Endothelial cell of umbilical vein (primary cell): ENCODE measurements around the gene MYO1H. TPM values are rescaled to one million over a fixed set of nuclear protein-coding genes. Genes with fewer than 3 reads are reported as not detected.

Source experiments
- BruUV-seq: library from RNA; stranded (reverse); fragments of 400-500 nt; replicated peaks from 2 replicates; lab custom pipeline; 2021; lab: Mats Ljungman, UMichigan
- CTCF ChIA-PET: fragments of 300-600, 350-600 bp; sonication (Branson Sonifier 250); formaldehyde crosslinking; loops from one replicate; lab custom pipeline; 2021; ENCODE audit warnings: antibody characterized with exemption, inconsistent platforms; lab: Charles Lee
- POLR2A ChIA-PET: fragments of 300-600, 350-600 bp; sonication (Branson Sonifier 250); formaldehyde crosslinking; loops from one replicate; lab custom pipeline; 2021; ENCODE audit warnings: antibody characterized with exemption, inconsistent platforms; lab: Charles Lee
- DNase-seq: peaks from one replicate; pipeline ENCODE4 v3.0.0-alpha.2; 2011; ENCODE audit warnings: low read depth, low spot score
- FAIRE-seq: peaks from 2 replicates; lab custom pipeline; 2011; peaks lifted over from hg19 to GRCh38; lab: Jason Lieb, UNC
- H2AFZ ChIP-seq: 2 replicates; pipeline ENCODE4 v1.6.0; 2012; ENCODE audit warnings: low read depth, low read length, control low read depth, inconsistent platforms
- H3K27ac ChIP-seq: 2 replicates; pipeline ENCODE4 v1.5.1; 2011; ENCODE audit warnings: low read depth, mild to moderate bottlenecking, control low read depth, low read length, moderate library complexity; ENCODE audit not compliant: insufficient read depth
- H3K27me3 ChIP-seq, 2 experiments: 2 replicates each; pipeline versions ENCODE4 v1.6.0 to v1.6.1; 2011; ENCODE audit warnings: low read length in 2 of 2, mixed read lengths in 1 of 2; ENCODE audit not compliant: control insufficient read depth in 2 of 2, insufficient read depth in 2 of 2
- H3K36me3 ChIP-seq, 2 experiments: 2 replicates in 1 of 2; 3 replicates in 1 of 2; pipeline ENCODE4 v1.5.1; 2011; ENCODE audit warnings: low read length in 2 of 2, mild to moderate bottlenecking in 1 of 2, moderate library complexity in 1 of 2; ENCODE audit not compliant: control insufficient read depth in 2 of 2, insufficient read depth in 2 of 2; ENCODE audit errors: extremely low read depth in 1 of 2
- H3K4me1 ChIP-seq: 3 replicates; pipeline ENCODE4 v1.5.1; 2011; ENCODE audit warnings: mild to moderate bottlenecking, low read length; ENCODE audit not compliant: control insufficient read depth, insufficient read depth; ENCODE audit errors: extremely low read depth
- H3K4me2 ChIP-seq: 2 replicates; pipeline ENCODE4 v1.6.1; 2011; ENCODE audit warnings: low read length, control low read depth, mixed read lengths; ENCODE audit not compliant: insufficient read depth
- H3K4me3 ChIP-seq, 3 experiments: fragments of 200-600 bp in 1 of 3; sonication (generic), shearing (Covaris generic) in 1 of 3; replicated peaks in 1 of 3; 2 replicates each; pipeline ENCODE4 v1.5.1; 2011 to 2016; ENCODE audit warnings: control low read depth in 3 of 3, low read length in 3 of 3, mild to moderate bottlenecking in 2 of 3, inconsistent platforms in 1 of 3, low read depth in 1 of 3, moderate library complexity in 1 of 3; ENCODE audit not compliant: insufficient read depth in 1 of 3
- H3K79me2 ChIP-seq: 2 replicates; pipeline ENCODE4 v1.6.0; 2012; ENCODE audit warnings: low read length, inconsistent platforms; ENCODE audit not compliant: control insufficient read depth, insufficient read depth
- H3K9ac ChIP-seq: replicated peaks from 2 replicates; pipeline ENCODE3; 2011; ENCODE audit warnings: low read length, control low read depth; ENCODE audit not compliant: insufficient read depth; ENCODE audit errors: extremely low read depth
- H3K9me1 ChIP-seq: replicated peaks from 3 replicates; pipeline ENCODE4 v1.6.0; 2011; ENCODE audit warnings: mild to moderate bottlenecking, low read length; ENCODE audit not compliant: control insufficient read depth, insufficient read depth; ENCODE audit errors: extremely low read depth
- H3K9me3 ChIP-seq: replicated peaks from 2 replicates; pipeline ENCODE4 v1.5.1; 2012; ENCODE audit warnings: low read length, inconsistent platforms; ENCODE audit not compliant: control insufficient read depth, insufficient read depth
- H4K20me1 ChIP-seq: replicated peaks from 2 replicates; pipeline ENCODE3; 2011; ENCODE audit warnings: mild to moderate bottlenecking, low read length; ENCODE audit not compliant: control insufficient read depth, insufficient read depth; ENCODE audit errors: extremely low read depth
- CTCF ChIP-seq, 2 donors: IDR thresholded peaks; 1 replicate in 1 of 2; 2 replicates in 1 of 2; pipeline ENCODE4 v1.5.1; 2011; ENCODE audit warnings: low read length in 2 of 2, mild to moderate bottlenecking in 2 of 2, moderate library complexity in 2 of 2, control low read depth in 1 of 2, inconsistent platforms in 1 of 2, low read depth in 1 of 2; ENCODE audit not compliant: insufficient read depth in 1 of 2; ENCODE audit errors: extremely low read depth in 1 of 2
- EZH2 ChIP-seq: IDR thresholded peaks from 2 replicates; pipeline ENCODE4 v1.6.1; 2012; ENCODE audit warnings: borderline replicate concordance, low read depth, mild to moderate bottlenecking, moderate library complexity, low read length, inconsistent platforms; ENCODE audit not compliant: severe bottlenecking
- FOS ChIP-seq: IDR thresholded peaks from 2 replicates; pipeline ENCODE4 v1.6.1; 2011; ENCODE audit warnings: mild to moderate bottlenecking, low read length, moderate library complexity, borderline replicate concordance; ENCODE audit not compliant: insufficient read depth
- GATA2 ChIP-seq: IDR thresholded peaks from 2 replicates; pipeline ENCODE4 v1.7.0; 2011; ENCODE audit warnings: low read depth, mild to moderate bottlenecking, moderate library complexity, mixed read lengths, low read length; ENCODE audit not compliant: insufficient read length, insufficient read depth
- JUN ChIP-seq: IDR thresholded peaks from 2 replicates; pipeline ENCODE4 v1.6.1; 2011; ENCODE audit warnings: borderline replicate concordance, low read depth; ENCODE audit not compliant: insufficient read length, insufficient read depth
- MAX ChIP-seq: IDR thresholded peaks from 2 replicates; pipeline ENCODE4 v1.6.1; 2011; ENCODE audit not compliant: insufficient read depth, insufficient read length
- MYC ChIP-seq: IDR thresholded peaks from one replicate; pipeline ENCODE4 v1.6.1; 2011; ENCODE audit warnings: mild to moderate bottlenecking, low read depth, low read length
- POLR2A ChIP-seq: IDR thresholded peaks from 2 replicates; pipeline ENCODE4 v1.6.1; 2012; ENCODE audit warnings: low read depth, mild to moderate bottlenecking, control low read depth, low read length
- POLR2AphosphoS5 ChIP-seq: IDR thresholded peaks from 2 replicates; pipeline ENCODE4 v1.6.1; 2012; ENCODE audit warnings: low read depth, mild to moderate bottlenecking, control low read depth, low read length, moderate library complexity; ENCODE audit not compliant: insufficient read depth
- dilution Hi-C: fragments of 300-500 bp; cut with MboI; formaldehyde crosslinking; loops from one replicate; pipeline ENCODE4 v1.15.0; 2019; ENCODE audit warnings: low sequenced_read_pairs; ENCODE audit not compliant: extremely low pct_ligation_motif_present
- intact Hi-C: fragments of 100-400 bp; cut with micrococcal nuclease; formaldehyde crosslinking; loops from one replicate; pipeline ENCODE4 v1.10.0; 2022
- polyA plus RNA-seq, 4 experiments: library from polyadenylated mRNA; depleted of rRNA in 3 of 4; stranded (reverse) in 3 of 4; unstranded in 1 of 4; fragments of >200 nt; gene quantifications; 2 replicates each; pipeline versions ENCODE4 v1.2.1 to v1.2.3, GENCODE V29; 2011 to 2012; ENCODE audit warnings: missing spikeins in 1 of 4
- total RNA-seq: library from RNA; stranded (reverse); gene quantifications from 2 replicates; pipeline ENCODE4 v1.2.3, GENCODE V29; 2021

MYO1H gene
- total and polyA plus RNA-seq, 2 donors (not counting 3 experiments of a cell fraction or from before 2014, with no cell fraction given) = not detected

- peaks cover 3% of the 10 kb centered on the region for H4K20me1 ChIP-seq
- H3K79me2 ChIP-seq = peaks cover 14% of the 10 kb centered on the region
- no peak overlapping the region for H3K4me2 ChIP-seq
- H3K27me3 ChIP-seq = no peaks in the 10 kb centered on the region
- POLR2A ChIA-PET = no interaction called here
- dilution Hi-C loops (no loop called here), intact Hi-C loops (no loop called here)
- no peak for TF ChIP-seq GATA2
- no peak for TF ChIP-seq JUN
- H3K9ac ChIP-seq = no peak overlapping the region
- peaks cover 14% of the 10 kb centered on the region for H3K4me1 ChIP-seq
- no peak for FAIRE-seq
- H3K9me3 ChIP-seq = no peaks in the 10 kb centered on the region
- H3K9me1 ChIP-seq = no peaks in the 10 kb centered on the region
- no peak overlapping the region for H3K4me3 ChIP-seq
- H2AFZ ChIP-seq = no peak overlapping the region
- no peak for DNase-seq
- CTCF ChIA-PET = interaction anchor here (1.1 to 2.2 kb wide), 3 partner anchors 7 to 23 kb away, joined by 3 to 13 read pairs (median 6); no protein-coding TSS in a partner anchor
- peaks cover 23 to 51% of the 10 kb centered on the region in 2 experiments for H3K36me3 ChIP-seq
- BruUV-seq = no TSS peak
- H3K27ac ChIP-seq = no peak overlapping the region
Observed at GRCh38 chr12:109450980-109451379, 103.3 kb downstream of the MYO1H start.

- peaks cover 3% of the 10 kb centered on the region for H4K20me1 ChIP-seq
- no peak overlapping the region for H2AFZ ChIP-seq
- DNase-seq (no peak), FAIRE-seq (no peak)
- no peaks in the 10 kb centered on the region for H3K9me1 ChIP-seq
- TF ChIP-seq CTCF (IDR thresholded peaks at IDR 0.05; ENCODE audit: extremely low read depth in 1 of 2, insufficient read depth in 1 of 2, low read depth in 1 of 2, low read length in 2 of 2) (no peak), MYC (no peak), FOS (no peak), EZH2 (no peak), MAX (no peak), GATA2 (no peak), POLR2A (no peak), JUN (no peak), POLR2AphosphoS5 (no peak)
- no peak overlapping the region for H3K9ac ChIP-seq
- H3K9me3 ChIP-seq = no peaks in the 10 kb centered on the region
- H3K4me1 ChIP-seq = peaks cover 14% of the 10 kb centered on the region
- peaks cover 15% of the 10 kb centered on the region for H3K79me2 ChIP-seq
- no peaks in the 10 kb centered on the region for H3K27me3 ChIP-seq
- dilution Hi-C loops = no loop called here
- CTCF ChIA-PET = interaction anchor here (1.1 to 2.2 kb wide), 2 partner anchors 18 to 23 kb away, joined by 6 to 13 read pairs; no protein-coding TSS in a partner anchor
- intact Hi-C loops = no loop called here
- no peak overlapping the region for H3K4me2 ChIP-seq
- peaks cover 28 to 56% of the 10 kb centered on the region in 2 experiments for H3K36me3 ChIP-seq
- POLR2A ChIA-PET = no interaction called here
- no TSS peak for BruUV-seq
- no peak overlapping the region for H3K27ac ChIP-seq
- H3K4me3 ChIP-seq = no peak overlapping the region
Observed at GRCh38 chr12:109451400-109451799, 103.7 kb downstream of the MYO1H start.
